GM10248 (cell line): ENCODE measurements around the gene BAIAP2.
"Not testable (repeated sequence)": the region's sequence is repeated elsewhere in the genome, so short reads cannot be mapped to it uniquely, and the experiment has no call there.

Experiments
- CTCF ChIA-PET: fragments of 300-600 bp; sonication (Branson Sonifier 250); formaldehyde crosslinking; extraction: SDS; loops from one replicate; lab custom pipeline; 2021; ENCODE audit warnings: antibody characterized with exemption; lab: Yijun Ruan, JAX
- POLR2A ChIA-PET: fragments of 350-650 bp; sonication (Branson Sonifier 250); formaldehyde crosslinking; extraction: SDS; loops from one replicate; lab custom pipeline; 2020; ENCODE audit warnings: antibody characterized with exemption; lab: Yijun Ruan, JAX
- DNase-seq: peaks from one replicate; pipeline ENCODE4 v3.0.0; 2012; ENCODE audit errors: extremely low spot score
- TF ChIP-seq, protein P1 (sequence below): IDR thresholded peaks from 2 replicates; pipeline ENCODE4 v1.5.1; 2012; ENCODE audit warnings: mild to moderate bottlenecking, low read depth; ENCODE audit errors: extremely low read depth, missing control alignments, control extremely low read depth

Gene BAIAP2

DNA sequence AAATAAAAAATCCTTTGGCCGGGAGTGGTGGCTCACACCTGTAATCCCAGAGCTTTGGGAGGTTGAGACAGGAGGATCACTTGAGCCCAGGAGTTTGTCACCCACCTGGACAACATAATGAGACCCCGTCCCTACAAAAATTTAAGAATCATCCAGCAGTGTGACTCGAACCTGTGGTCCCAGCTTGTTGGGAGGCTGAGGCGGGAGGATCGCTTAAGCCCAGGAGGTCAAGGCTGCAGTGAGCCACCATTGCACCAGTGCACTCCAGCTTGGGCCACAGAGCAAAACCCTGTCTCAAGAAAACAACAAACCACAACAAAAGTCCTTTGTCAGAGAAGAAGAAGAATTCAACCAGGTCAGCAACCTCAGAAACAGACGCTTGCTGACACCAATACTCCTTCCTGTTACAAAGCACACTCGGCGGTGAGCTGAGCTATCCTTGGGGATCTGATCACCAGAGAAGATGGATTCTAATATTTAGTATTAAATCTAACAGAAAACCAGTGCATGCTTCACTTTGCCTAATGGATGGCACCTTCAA is 117.4 kb downstream of the BAIAP2 start:
- CTCF ChIA-PET: interaction anchor here (1.3 to 3.6 kb wide), 4 partner anchors 8 to 333 kb away, joined by 3 to 15 read pairs (median 3); no protein-coding TSS in a partner anchor
- DNase-seq: no peak
- TF ChIP-seq, protein P1, sequence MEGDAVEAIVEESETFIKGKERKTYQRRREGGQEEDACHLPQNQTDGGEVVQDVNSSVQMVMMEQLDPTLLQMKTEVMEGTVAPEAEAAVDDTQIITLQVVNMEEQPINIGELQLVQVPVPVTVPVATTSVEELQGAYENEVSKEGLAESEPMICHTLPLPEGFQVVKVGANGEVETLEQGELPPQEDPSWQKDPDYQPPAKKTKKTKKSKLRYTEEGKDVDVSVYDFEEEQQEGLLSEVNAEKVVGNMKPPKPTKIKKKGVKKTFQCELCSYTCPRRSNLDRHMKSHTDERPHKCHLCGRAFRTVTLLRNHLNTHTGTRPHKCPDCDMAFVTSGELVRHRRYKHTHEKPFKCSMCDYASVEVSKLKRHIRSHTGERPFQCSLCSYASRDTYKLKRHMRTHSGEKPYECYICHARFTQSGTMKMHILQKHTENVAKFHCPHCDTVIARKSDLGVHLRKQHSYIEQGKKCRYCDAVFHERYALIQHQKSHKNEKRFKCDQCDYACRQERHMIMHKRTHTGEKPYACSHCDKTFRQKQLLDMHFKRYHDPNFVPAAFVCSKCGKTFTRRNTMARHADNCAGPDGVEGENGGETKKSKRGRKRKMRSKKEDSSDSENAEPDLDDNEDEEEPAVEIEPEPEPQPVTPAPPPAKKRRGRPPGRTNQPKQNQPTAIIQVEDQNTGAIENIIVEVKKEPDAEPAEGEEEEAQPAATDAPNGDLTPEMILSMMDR: no peak
- POLR2A ChIA-PET: no interaction called here

DNA sequence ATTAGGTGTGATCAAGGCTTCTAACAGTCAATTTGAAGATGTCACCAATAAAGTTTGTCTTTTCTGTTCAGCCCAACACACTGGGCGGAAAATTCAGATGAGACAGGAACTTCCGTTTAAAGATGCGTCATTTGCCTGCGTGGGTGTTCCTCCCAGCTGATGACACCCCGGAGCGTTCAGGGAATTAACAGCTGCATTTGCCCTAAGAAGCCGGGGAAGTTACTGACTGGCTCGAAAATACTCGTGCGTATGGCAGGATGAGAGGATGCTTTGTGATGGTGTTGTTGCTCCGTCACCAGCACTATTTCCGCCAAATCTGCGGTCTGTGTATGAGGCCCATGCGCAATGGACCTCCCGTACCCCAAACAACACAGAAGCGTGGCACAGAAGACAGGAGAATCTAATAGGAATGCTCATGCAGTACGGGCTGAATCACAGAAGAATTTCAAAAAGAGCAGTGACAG is 118.4 kb downstream of the BAIAP2 start:
- ChIA-PET POLR2A (interaction anchor here (0.7 kb wide), 1 partner anchor 105 kb away, joined by 7 read pairs; no protein-coding TSS in a partner anchor), CTCF (interaction anchor here (1.3 to 3.6 kb wide), 4 partner anchors 9 to 47 kb away, joined by 3 to 15 read pairs (median 3); no protein-coding TSS in a partner anchor)
- DNase-seq: no peak
- TF ChIP-seq, protein P1: no peak

DNA sequence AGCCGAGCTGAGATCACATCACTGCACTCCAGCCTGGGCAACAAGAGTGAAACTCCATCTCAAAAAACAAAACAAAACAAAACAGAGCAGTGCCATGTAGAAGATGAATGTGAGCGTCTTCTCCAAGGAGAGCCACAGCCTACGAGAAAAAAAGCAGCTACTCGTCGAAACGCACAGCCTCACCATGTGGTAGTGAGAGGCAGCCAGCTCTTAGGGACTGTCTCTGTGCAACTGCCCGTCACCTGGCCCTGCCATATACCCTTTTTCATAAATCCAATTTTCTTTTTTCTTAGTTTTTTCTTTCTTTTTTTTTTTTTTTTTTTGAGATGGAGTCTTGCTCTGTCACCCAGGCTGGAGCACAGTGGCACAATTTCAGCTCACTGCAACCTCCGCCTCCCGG is 119.1 kb downstream of the BAIAP2 start:
- CTCF ChIA-PET: interaction anchor here (0.7 to 3.6 kb wide), 4 partner anchors 9 to 52 kb away, joined by 3 to 15 read pairs (median 3); no protein-coding TSS in a partner anchor
- not testable (repeated sequence) for DNase-seq
- POLR2A ChIA-PET: interaction anchor here (0.7 kb wide), 1 partner anchor 104 kb away, joined by 7 read pairs; no protein-coding TSS in a partner anchor

DNA sequence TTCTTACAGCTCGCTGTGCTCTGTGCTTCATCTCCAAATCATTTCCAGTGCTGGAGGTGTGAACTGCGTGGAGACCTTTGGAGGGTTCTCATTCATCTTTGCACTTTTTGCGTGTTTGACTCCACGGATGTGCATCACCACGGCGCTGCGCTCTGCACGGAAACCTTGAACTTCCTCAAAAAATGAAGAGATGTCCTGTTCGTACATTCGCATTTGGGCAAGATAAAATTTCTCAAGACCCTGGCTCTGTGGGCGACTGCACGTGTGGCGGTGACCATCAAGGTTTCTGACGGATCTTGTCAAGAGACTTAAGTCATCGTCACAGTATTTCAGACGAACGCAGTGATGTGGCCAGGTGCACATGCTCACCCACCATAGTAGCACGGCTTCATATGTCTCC is 120.0 kb downstream of the BAIAP2 start:
- POLR2A ChIA-PET: no interaction called here
- TF ChIP-seq, protein P1: no peak
- no peak for DNase-seq
- CTCF ChIA-PET: interaction anchor here (3.6 kb wide), 1 partner anchor 10 kb away, joined by 15 read pairs; no protein-coding TSS in a partner anchor

DNA sequence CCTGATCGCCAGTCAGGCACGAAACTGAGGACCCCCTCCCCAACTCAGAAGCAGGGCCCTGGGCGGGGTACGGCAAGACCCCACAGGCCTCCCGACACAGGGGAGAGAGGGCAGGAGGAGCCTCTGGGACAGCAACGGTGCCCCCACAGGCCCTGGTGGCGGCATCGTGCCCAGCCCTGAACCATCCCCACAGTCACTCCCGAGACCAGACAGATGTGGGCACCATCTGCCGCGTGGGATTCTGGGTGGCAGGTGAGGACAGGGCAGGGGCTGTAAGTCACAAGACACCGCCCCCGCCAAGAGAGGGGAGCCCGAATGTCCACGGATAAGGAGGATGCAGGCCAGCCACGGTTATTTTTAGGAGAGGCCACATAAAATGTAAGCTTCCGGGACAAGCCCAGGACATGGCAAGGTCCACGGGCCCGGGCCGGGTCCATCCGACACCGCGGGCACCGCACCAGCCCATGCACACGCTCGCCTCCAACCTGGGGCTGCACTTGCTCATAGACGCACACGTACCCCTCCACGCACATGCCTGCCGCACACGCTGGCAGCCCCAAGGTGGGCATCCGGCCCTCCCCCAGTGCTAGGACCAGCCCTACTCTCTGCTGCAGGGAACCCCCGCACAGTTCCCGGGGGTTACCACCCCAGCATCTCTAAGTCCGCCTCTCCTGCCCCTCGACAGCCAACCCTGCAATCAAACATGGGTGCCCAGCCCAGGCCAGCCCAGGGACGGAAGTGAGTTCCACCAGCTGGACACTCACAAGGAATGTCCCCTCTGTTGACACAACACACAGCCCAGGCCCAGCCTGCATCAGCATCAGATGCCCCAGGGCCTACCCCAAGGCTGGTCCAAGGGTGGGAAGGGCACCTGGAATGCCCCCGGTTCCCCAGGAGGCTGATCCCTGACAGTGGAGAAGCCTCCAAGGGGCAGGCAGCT is 122.2 kb downstream of the BAIAP2 start:
- no peak for DNase-seq
- ChIA-PET POLR2A (no interaction called here), CTCF (no interaction called here)
- TF ChIP-seq, protein P1: no peak

DNA sequence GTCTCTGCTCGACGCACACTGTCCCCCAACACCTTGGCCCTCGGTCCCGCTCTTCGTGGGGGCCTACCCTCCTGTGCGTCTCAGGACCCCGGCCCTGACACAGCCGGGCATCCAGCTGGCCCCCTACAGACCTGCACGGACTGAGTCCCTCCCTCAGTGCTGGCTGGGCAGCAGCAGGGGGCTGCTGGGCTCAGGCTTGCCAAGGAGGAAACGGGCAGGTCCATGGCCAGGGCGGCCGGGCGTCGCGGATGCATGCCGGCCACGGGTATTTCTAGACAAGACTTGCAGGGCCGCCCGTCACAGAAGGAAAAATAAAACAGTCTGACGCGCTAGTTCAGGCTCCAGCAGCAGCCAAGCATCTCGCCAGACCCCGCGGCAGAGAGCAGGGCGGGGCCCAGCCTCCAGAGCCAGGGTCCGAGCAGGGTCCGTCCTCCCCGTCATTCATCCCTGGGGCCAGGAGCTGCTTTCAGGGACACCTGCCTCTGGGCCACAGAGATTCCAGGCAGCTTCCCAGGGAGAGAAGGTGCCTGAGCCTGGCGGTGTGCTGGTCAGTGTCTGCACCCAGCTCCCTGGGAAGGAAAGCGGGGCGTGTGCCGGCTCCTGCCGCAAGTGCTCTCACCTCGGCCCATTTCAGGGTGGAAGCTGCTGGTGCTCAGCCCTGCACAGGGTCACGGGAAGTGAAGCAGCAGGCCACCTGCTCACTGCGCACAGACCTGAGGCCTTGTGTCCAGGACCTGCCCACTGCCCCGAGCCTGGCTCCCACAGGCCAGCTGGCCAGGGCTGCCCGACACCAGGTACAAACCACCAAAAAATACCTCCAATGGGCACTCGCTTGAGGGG is 123.1 kb downstream of the BAIAP2 start:
- ChIA-PET CTCF (interaction anchor here (0.9 kb wide), 1 partner anchor 15 kb away, joined by 3 read pairs; no protein-coding TSS in a partner anchor), POLR2A (no interaction called here)
- no peak for DNase-seq
- TF ChIP-seq, protein P1: no peak
